Effector memory CD4-positive, alpha-beta T cell (primary cell): ENCODE measurements around the gene MPDU1.

Source experiments
- DNase-seq, 3 donors: peaks; one replicate each; pipeline ENCODE4 v3.0.0-alpha.2; 2020
- H3K27ac ChIP-seq: 2 replicates; pipeline ENCODE4 v1.7.0; 2013; ENCODE audit warnings: mild to moderate bottlenecking, low read length, moderate library complexity; ENCODE audit not compliant: insufficient read depth, poor library complexity, severe bottlenecking
- H3K27me3 ChIP-seq: replicated peaks from 2 replicates; pipeline ENCODE4 v1.7.0; 2013; ENCODE audit warnings: mild to moderate bottlenecking, low read length; ENCODE audit not compliant: insufficient read depth, control insufficient read depth, poor library complexity, severe bottlenecking
- H3K36me3 ChIP-seq: 2 replicates; pipeline ENCODE4 v1.7.0; 2013; ENCODE audit warnings: mild to moderate bottlenecking, low read length, moderate library complexity; ENCODE audit not compliant: control insufficient read depth, insufficient read depth
- H3K4me1 ChIP-seq: 2 replicates; pipeline ENCODE4 v1.7.0; 2013; ENCODE audit warnings: low read length, mild to moderate bottlenecking; ENCODE audit not compliant: control insufficient read depth, insufficient read depth, poor library complexity, severe bottlenecking
- H3K4me3 ChIP-seq: 2 replicates; pipeline ENCODE4 v1.7.0; 2013; ENCODE audit warnings: low read length, low read depth, mild to moderate bottlenecking; ENCODE audit not compliant: insufficient read depth, poor library complexity, severe bottlenecking
- H3K9me3 ChIP-seq: 2 replicates; pipeline ENCODE4 v1.7.0; 2013; ENCODE audit warnings: mild to moderate bottlenecking, low read length, moderate library complexity; ENCODE audit not compliant: control insufficient read depth

The MPDU1 gene

GRCh38 chr17:7580604-7581575, 2.8 kb upstream of the MPDU1 start:
- Histone ChIP-seq H3K9me3 (no peaks in the 10 kb centered on the region), H3K4me1 (peaks cover 24% of the 10 kb centered on the region), H3K27ac (no peak overlapping the region), H3K27me3 (no peaks in the 10 kb centered on the region), H3K4me3 (no peak overlapping the region), H3K36me3 (peaks cover 29% of the 10 kb centered on the region)
- DNase-seq = no peak

- DNase-seq = no peak
- H3K9me3 ChIP-seq = no peaks in the 10 kb centered on the region
- peak overlapping the region; percentile 89 for H3K4me3 ChIP-seq
- H3K36me3 ChIP-seq = peaks cover 19% of the 10 kb centered on the region
- H3K27ac ChIP-seq = no peak overlapping the region
- H3K27me3 ChIP-seq = no peaks in the 10 kb centered on the region
- H3K4me1 ChIP-seq = peaks cover 24% of the 10 kb centered on the region
Observed at GRCh38 chr17:7582396-7583252, 1.0 kb upstream of the MPDU1 start.

GRCh38 chr17:7586673-7587419, 3.2 kb downstream of the MPDU1 start:
- no peak for DNase-seq
- Histone ChIP-seq H3K27me3 (no peaks in the 10 kb centered on the region), H3K4me3 (no peak overlapping the region), H3K4me1 (peaks cover 16% of the 10 kb centered on the region), H3K27ac (no peak overlapping the region), H3K9me3 (no peaks in the 10 kb centered on the region), H3K36me3 (peaks cover 24% of the 10 kb centered on the region)

- no peak overlapping the region for H3K27ac ChIP-seq
- H3K9me3 ChIP-seq = no peaks in the 10 kb centered on the region
- peaks cover 31% of the 10 kb centered on the region for H3K36me3 ChIP-seq
- no peak for DNase-seq
- no peak overlapping the region for H3K4me3 ChIP-seq
- no peaks in the 10 kb centered on the region for H3K27me3 ChIP-seq
- H3K4me1 ChIP-seq = peaks cover 16% of the 10 kb centered on the region
Observed at GRCh38 chr17:7587420-7588151, 3.9 kb downstream of the MPDU1 start.

DNA sequence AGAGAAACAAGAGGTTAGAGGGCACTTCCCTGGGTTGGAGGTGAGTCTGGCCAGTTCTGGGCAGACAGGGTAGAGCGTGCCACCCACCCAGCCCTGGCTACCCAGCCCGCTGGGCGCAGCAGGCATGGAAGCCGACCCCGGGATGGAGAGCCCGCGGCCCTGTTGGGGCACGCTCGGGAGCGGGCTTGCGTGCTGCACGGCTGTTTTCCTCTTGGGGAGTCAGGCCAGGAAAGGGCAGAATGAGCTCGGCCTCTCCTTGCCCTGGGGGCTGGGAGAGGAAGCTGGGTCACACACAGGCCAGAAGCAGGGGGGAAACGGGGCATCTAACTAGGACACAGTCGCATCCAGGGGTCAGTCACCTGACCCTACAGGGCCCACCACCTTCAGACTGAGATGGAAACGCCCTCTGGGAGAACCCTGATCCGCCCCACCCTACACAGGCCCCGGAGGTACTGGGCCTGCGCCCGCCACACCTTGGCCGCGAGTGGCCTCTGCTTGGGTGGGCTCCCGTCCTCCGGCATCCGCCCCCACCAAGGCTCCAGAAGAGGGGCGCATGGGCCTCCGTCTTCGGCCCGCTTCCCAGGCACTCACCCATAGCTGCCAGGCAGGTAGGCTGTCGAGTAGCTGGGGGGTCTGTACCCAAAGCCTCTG, 5.0 kb downstream of the MPDU1 start:
- Histone ChIP-seq H3K27ac (no peak overlapping the region), H3K9me3 (no peaks in the 10 kb centered on the region), H3K27me3 (no peaks in the 10 kb centered on the region), H3K4me3 (no peak overlapping the region), H3K36me3 (peaks cover 42% of the 10 kb centered on the region), H3K4me1 (peaks cover 8% of the 10 kb centered on the region)
- DNase-seq = no peak

- Histone ChIP-seq H3K9me3 (no peaks in the 10 kb centered on the region), H3K27me3 (no peaks in the 10 kb centered on the region), H3K36me3 (peaks cover 49% of the 10 kb centered on the region), H3K4me1 (peaks cover 6% of the 10 kb centered on the region), H3K4me3 (no peak overlapping the region), H3K27ac (no peak overlapping the region)
- DNase-seq = peak; percentile 25 to 44 (median 39)
Observed at GRCh38 chr17:7589204-7589868, 5.7 kb downstream of the MPDU1 start.

GRCh38 chr17:7589891-7590691, 6.4 kb downstream of the MPDU1 start, which contains the start of gene SOX15:
Gene SOX15 (minus strand): TSS chr17:7590094. CDS start chr17:7589676, 418 bp downstream.
- Histone ChIP-seq H3K9me3 (no peaks in the 10 kb centered on the region), H3K4me1 (no peaks in the 10 kb centered on the region), H3K27ac (no peak within 1 kb of the TSS), H3K4me3 (no peak within 1 kb of the TSS), H3K27me3 (no peaks in the 10 kb centered on the region), H3K36me3 (peaks cover 56% of the 10 kb centered on the region)
- DNase-seq = no peak

DNA sequence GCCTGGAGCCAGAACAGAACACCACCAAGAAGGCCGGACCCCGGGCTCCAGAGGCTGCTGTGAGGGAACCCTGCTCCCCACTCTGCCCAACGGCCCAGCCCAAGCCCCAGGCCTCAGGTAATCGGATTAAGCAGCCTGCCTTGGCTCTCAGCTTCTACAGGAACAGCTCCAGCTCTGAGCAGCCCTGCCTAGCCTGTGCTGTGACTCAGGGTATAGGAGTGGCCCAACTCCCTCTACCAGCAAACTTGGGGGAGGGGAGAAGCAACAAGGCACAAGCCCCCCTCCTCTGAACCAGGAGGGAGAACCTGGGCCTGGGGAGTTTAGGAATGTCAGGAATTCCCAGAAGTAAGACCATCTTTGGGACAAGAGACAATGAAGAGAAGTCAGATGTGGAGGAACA, 7.1 kb downstream of the MPDU1 start:
- H3K9me3 ChIP-seq = no peaks in the 10 kb centered on the region
- DNase-seq = no peak
- H3K4me3 ChIP-seq = no peak overlapping the region
- H3K27me3 ChIP-seq = no peaks in the 10 kb centered on the region
- H3K27ac ChIP-seq = no peak overlapping the region
- peaks cover 63% of the 10 kb centered on the region for H3K36me3 ChIP-seq
- no peaks in the 10 kb centered on the region for H3K4me1 ChIP-seq
